ENCODE data around the gene PKP4.

The PKP4 gene

DNA sequence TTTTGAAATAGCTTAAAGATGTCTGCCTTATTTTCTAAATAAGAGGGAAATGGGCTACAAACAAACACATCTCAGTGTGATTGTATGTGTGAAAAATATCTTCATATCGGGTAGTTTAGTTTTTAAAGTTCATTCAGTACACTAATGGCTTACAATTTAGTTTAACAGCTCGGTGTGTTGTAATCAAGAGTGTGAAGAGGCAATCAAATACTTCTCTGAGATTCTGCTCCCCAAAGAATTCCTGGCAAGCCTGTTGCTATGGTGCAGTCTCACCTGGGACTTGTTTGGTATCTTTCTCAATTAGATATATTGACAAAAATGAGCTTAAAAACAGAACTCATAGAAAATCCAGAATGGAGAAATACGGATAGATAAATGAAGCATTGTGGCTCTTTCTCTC is 99.4 kb downstream of the PKP4 start:
- no peak for DNase-seq
- ChIA-PET CTCF (interaction anchor here (0.9 kb wide), 1 partner anchor 18 kb away, joined by 4 read pairs; no protein-coding TSS in a partner anchor), POLR2A (no interaction called here)
- H3K4me1 ChIP-seq (ENCODE audit: control extremely low read depth in 1 of 4, control insufficient read depth in 4 of 4, insufficient read depth in 4 of 4, low read length in 3 of 4): no peaks in the 10 kb centered on the region
- H3K27me3 ChIP-seq (replicated peaks in 2 of 5; ENCODE audit: control insufficient read depth in 4 of 5, insufficient read depth in 5 of 5, low read length in 4 of 5): no peaks in the 10 kb centered on the region
- H3K27ac ChIP-seq (ENCODE audit: insufficient read depth in 1 of 2, low read depth in 1 of 2, low read length in 2 of 2, poor library complexity in 1 of 2, severe bottlenecking in 2 of 2): no peak overlapping the region
- WGBS (ENCODE audit: insufficient coverage): no CpG with 5 or more reads among the region's 3 CpGs
- H3K9me3 ChIP-seq (ENCODE audit: control extremely low read depth in 1 of 5, control insufficient read depth in 4 of 5, insufficient read depth in 2 of 5, low read depth in 1 of 5, low read length in 4 of 5): peaks cover 0 to 7% (median 3%) of the 10 kb centered on the region in 5 experiments
- H3K36me3 ChIP-seq (ENCODE audit: control insufficient read depth in 4 of 4, insufficient read depth in 4 of 4, low read length in 3 of 4): peaks cover 0 to 8% (median 4%) of the 10 kb centered on the region in 4 experiments
- H3K4me3 ChIP-seq (ENCODE audit: control insufficient read depth in 1 of 7, extremely low read depth in 1 of 7, insufficient read depth in 4 of 7, low read depth in 2 of 7, low read length in 6 of 7): no peak overlapping the region

GRCh38 chr2:158557752-158558151 is 101.0 kb downstream of the PKP4 start:
- H3K9me3 ChIP-seq (ENCODE audit: control extremely low read depth in 1 of 5, control insufficient read depth in 4 of 5, insufficient read depth in 2 of 5, low read depth in 1 of 5, low read length in 4 of 5): peaks cover 0 to 4% (median 0%) of the 10 kb centered on the region in 5 experiments
- no peaks in the 10 kb centered on the region for H3K27me3 ChIP-seq (replicated peaks in 2 of 5; ENCODE audit: control insufficient read depth in 4 of 5, insufficient read depth in 5 of 5, low read length in 4 of 5)
- no peaks in the 10 kb centered on the region for H3K4me1 ChIP-seq (ENCODE audit: control extremely low read depth in 1 of 4, control insufficient read depth in 4 of 4, insufficient read depth in 4 of 4, low read length in 3 of 4)
- WGBS (ENCODE audit: insufficient coverage): 95% methylated on average over 2 of the region's 2 CpGs
- CTCF ChIA-PET: no interaction called here
- no peak overlapping the region for H3K4me3 ChIP-seq (ENCODE audit: control insufficient read depth in 1 of 7, extremely low read depth in 1 of 7, insufficient read depth in 4 of 7, low read depth in 2 of 7, low read length in 6 of 7)
- no peak for DNase-seq
- no peak overlapping the region for H3K27ac ChIP-seq (ENCODE audit: insufficient read depth in 1 of 2, low read depth in 1 of 2, low read length in 2 of 2, poor library complexity in 1 of 2, severe bottlenecking in 2 of 2)
- POLR2A ChIA-PET: no interaction called here
- H3K36me3 ChIP-seq (ENCODE audit: control insufficient read depth in 4 of 4, insufficient read depth in 4 of 4, low read length in 3 of 4): peaks cover 0 to 7% (median 2%) of the 10 kb centered on the region in 4 experiments

DNA sequence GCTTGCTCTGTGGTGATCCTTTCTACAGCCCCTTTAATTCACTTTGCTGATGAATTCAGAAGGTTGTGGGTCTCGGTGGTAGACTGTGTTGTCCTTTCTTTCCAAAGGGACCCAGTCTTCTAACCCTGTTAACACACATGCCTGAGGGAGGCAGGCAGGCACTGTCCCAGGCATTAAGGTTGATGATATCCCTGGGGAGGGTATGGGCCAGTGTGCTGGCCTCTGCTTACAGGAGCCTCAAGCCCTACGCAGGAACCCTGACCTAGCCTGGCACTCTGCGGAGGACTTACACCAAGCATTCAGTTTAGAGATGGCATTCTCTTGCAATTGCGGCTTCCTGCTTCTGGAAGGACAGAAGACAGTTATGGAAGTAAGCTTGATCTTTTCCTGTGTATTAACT is 102.5 kb downstream of the PKP4 start:
- H3K36me3 ChIP-seq (ENCODE audit: control insufficient read depth in 4 of 4, insufficient read depth in 4 of 4, low read length in 3 of 4): peaks cover 0 to 4% (median 0%) of the 10 kb centered on the region in 4 experiments
- whole genome bisulfite sequencing (ENCODE audit: insufficient coverage): 100% methylated on average over 3 of the region's 4 CpGs
- POLR2A ChIA-PET: no interaction called here
- H3K27me3 ChIP-seq (replicated peaks in 2 of 5; ENCODE audit: control insufficient read depth in 4 of 5, insufficient read depth in 5 of 5, low read length in 4 of 5): no peaks in the 10 kb centered on the region
- H3K4me3 ChIP-seq (ENCODE audit: control insufficient read depth in 1 of 7, extremely low read depth in 1 of 7, insufficient read depth in 4 of 7, low read depth in 2 of 7, low read length in 6 of 7): no peak overlapping the region
- no peaks in the 10 kb centered on the region for H3K9me3 ChIP-seq (ENCODE audit: control extremely low read depth in 1 of 5, control insufficient read depth in 4 of 5, insufficient read depth in 2 of 5, low read depth in 1 of 5, low read length in 4 of 5)
- no peak for DNase-seq
- H3K4me1 ChIP-seq (ENCODE audit: control extremely low read depth in 1 of 4, control insufficient read depth in 4 of 4, insufficient read depth in 4 of 4, low read length in 3 of 4): no peaks in the 10 kb centered on the region
- no peak overlapping the region for H3K27ac ChIP-seq (ENCODE audit: insufficient read depth in 1 of 2, low read depth in 1 of 2, low read length in 2 of 2, poor library complexity in 1 of 2, severe bottlenecking in 2 of 2)
- CTCF ChIA-PET: no interaction called here

DNA sequence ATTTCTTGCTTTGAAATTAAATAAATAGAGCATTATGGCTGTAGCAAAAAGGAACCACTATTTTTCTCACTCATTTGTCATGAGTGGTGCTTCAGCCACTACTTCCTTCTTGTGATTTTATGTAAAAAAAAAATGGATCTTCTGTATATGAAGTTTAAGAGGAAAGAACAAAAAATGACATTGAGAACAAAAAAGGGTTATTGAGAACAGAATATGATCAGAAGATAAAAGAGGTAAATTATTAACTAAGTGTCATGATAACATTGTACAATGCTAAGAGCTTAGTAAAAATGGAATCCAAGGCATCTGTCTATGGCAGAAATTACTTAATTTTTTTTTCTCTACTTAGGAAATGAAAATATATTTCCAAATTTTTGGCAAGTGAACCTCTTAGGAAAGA is 103.5 kb downstream of the PKP4 start:
- no peaks in the 10 kb centered on the region for H3K27me3 ChIP-seq (replicated peaks in 2 of 5; ENCODE audit: control insufficient read depth in 4 of 5, insufficient read depth in 5 of 5, low read length in 4 of 5)
- no peak overlapping the region for H3K27ac ChIP-seq (ENCODE audit: insufficient read depth in 1 of 2, low read depth in 1 of 2, low read length in 2 of 2, poor library complexity in 1 of 2, severe bottlenecking in 2 of 2)
- no peak overlapping the region for H3K4me3 ChIP-seq (ENCODE audit: control insufficient read depth in 1 of 7, extremely low read depth in 1 of 7, insufficient read depth in 4 of 7, low read depth in 2 of 7, low read length in 6 of 7)
- ChIA-PET POLR2A (no interaction called here), CTCF (interaction anchor here (1.0 kb wide), 1 partner anchor 10 kb away, joined by 3 read pairs; no protein-coding TSS in a partner anchor)
- no peaks in the 10 kb centered on the region for H3K9me3 ChIP-seq (ENCODE audit: control extremely low read depth in 1 of 5, control insufficient read depth in 4 of 5, insufficient read depth in 2 of 5, low read depth in 1 of 5, low read length in 4 of 5)
- peaks cover 0 to 4% (median 0%) of the 10 kb centered on the region in 4 experiments for H3K36me3 ChIP-seq (ENCODE audit: control insufficient read depth in 4 of 4, insufficient read depth in 4 of 4, low read length in 3 of 4)
- no peak for DNase-seq
- H3K4me1 ChIP-seq (ENCODE audit: control extremely low read depth in 1 of 4, control insufficient read depth in 4 of 4, insufficient read depth in 4 of 4, low read length in 3 of 4): no peaks in the 10 kb centered on the region

DNA sequence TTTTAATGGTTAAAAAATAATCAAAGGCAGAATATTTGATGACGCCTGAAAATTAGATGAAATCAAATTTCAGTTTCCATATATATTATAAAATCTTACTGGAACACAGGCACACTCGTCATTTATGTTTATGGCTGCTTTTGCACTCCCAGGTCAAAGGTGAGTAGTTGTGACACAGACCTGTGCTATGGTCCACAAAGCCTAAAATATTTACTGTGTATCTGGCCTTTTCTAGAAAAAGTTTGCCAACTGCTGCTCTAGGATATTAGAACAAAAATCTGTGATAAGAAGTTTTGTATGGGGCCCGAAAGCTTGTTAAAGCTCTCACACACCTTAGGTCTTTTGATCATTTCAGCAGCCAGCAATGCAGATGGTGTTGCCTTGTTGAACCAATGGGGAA is 104.3 kb downstream of the PKP4 start:
- H3K36me3 ChIP-seq (ENCODE audit: control insufficient read depth in 4 of 4, insufficient read depth in 4 of 4, low read length in 3 of 4): peaks cover 0 to 4% (median 0%) of the 10 kb centered on the region in 4 experiments
- no peak overlapping the region for H3K4me3 ChIP-seq (ENCODE audit: control insufficient read depth in 1 of 7, extremely low read depth in 1 of 7, insufficient read depth in 4 of 7, low read depth in 2 of 7, low read length in 6 of 7)
- ChIA-PET POLR2A (no interaction called here), CTCF (interaction anchor here (1.0 kb wide), 1 partner anchor 11 kb away, joined by 3 read pairs; no protein-coding TSS in a partner anchor)
- H3K27ac ChIP-seq (ENCODE audit: insufficient read depth in 1 of 2, low read depth in 1 of 2, low read length in 2 of 2, poor library complexity in 1 of 2, severe bottlenecking in 2 of 2): no peak overlapping the region
- no CpG with 5 or more reads among the region's 3 CpGs for WGBS (ENCODE audit: insufficient coverage)
- no peak for DNase-seq
- H3K4me1 ChIP-seq (ENCODE audit: control extremely low read depth in 1 of 4, control insufficient read depth in 4 of 4, insufficient read depth in 4 of 4, low read length in 3 of 4): no peaks in the 10 kb centered on the region
- no peaks in the 10 kb centered on the region for H3K27me3 ChIP-seq (replicated peaks in 2 of 5; ENCODE audit: control insufficient read depth in 4 of 5, insufficient read depth in 5 of 5, low read length in 4 of 5)
- H3K9me3 ChIP-seq (ENCODE audit: control extremely low read depth in 1 of 5, control insufficient read depth in 4 of 5, insufficient read depth in 2 of 5, low read depth in 1 of 5, low read length in 4 of 5): no peaks in the 10 kb centered on the region

GRCh38 chr2:158567208-158567607 is 110.5 kb downstream of the PKP4 start:
- H3K4me1 ChIP-seq (ENCODE audit: control extremely low read depth in 1 of 4, control insufficient read depth in 4 of 4, insufficient read depth in 4 of 4, low read length in 3 of 4): peaks cover 0 to 7% (median 0%) of the 10 kb centered on the region in 4 experiments
- DNase-seq: peak; percentile 6 to 33 (median 28)
- peaks cover 0 to 2% (median 0%) of the 10 kb centered on the region in 5 experiments for H3K27me3 ChIP-seq (replicated peaks in 2 of 5; ENCODE audit: control insufficient read depth in 4 of 5, insufficient read depth in 5 of 5, low read length in 4 of 5)
- H3K9me3 ChIP-seq (ENCODE audit: control extremely low read depth in 1 of 5, control insufficient read depth in 4 of 5, insufficient read depth in 2 of 5, low read depth in 1 of 5, low read length in 4 of 5): peaks cover 0 to 9% (median 0%) of the 10 kb centered on the region in 5 experiments
- CTCF ChIA-PET: no interaction called here
- H3K4me3 ChIP-seq (ENCODE audit: control insufficient read depth in 1 of 7, extremely low read depth in 1 of 7, insufficient read depth in 4 of 7, low read depth in 2 of 7, low read length in 6 of 7): no peak overlapping the region
- WGBS (ENCODE audit: insufficient coverage): 20% methylated on average over 2 of the region's 2 CpGs
- peaks cover 0 to 6% (median 0%) of the 10 kb centered on the region in 4 experiments for H3K36me3 ChIP-seq (ENCODE audit: control insufficient read depth in 4 of 4, insufficient read depth in 4 of 4, low read length in 3 of 4)
- no peak overlapping the region for H3K27ac ChIP-seq (ENCODE audit: insufficient read depth in 1 of 2, low read depth in 1 of 2, low read length in 2 of 2, poor library complexity in 1 of 2, severe bottlenecking in 2 of 2)
- POLR2A ChIA-PET: no interaction called here

DNA sequence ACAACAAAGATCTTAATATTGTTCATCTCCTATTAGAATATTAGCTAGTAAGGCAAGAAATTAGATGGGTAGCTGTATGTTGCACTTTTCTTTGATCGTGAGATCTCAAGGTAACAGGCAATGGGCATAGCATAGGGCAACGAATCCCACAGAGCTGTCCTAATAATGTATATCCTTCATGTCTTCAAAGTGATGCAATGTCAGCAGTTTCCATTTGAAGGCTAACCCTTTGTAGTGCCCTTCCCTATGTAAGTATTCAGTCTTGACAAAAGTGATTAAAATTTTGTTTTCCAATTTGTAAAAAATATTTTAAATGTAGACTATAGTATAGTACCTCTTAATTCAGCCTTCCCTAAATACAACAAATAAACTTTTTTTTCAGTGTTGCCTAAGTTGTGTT is 112.5 kb downstream of the PKP4 start:
- no peak overlapping the region for H3K27ac ChIP-seq (ENCODE audit: insufficient read depth in 1 of 2, low read depth in 1 of 2, low read length in 2 of 2, poor library complexity in 1 of 2, severe bottlenecking in 2 of 2)
- no peak for DNase-seq
- H3K4me3 ChIP-seq (ENCODE audit: control insufficient read depth in 1 of 7, extremely low read depth in 1 of 7, insufficient read depth in 4 of 7, low read depth in 2 of 7, low read length in 6 of 7): no peak overlapping the region
- POLR2A ChIA-PET: no interaction called here
- peaks cover 0 to 12% (median 0%) of the 10 kb centered on the region in 4 experiments for H3K36me3 ChIP-seq (ENCODE audit: control insufficient read depth in 4 of 4, insufficient read depth in 4 of 4, low read length in 3 of 4)
- WGBS (ENCODE audit: insufficient coverage): 83% methylated on average over 2 of the region's 2 CpGs
- peaks cover 0 to 7% (median 0%) of the 10 kb centered on the region in 4 experiments for H3K4me1 ChIP-seq (ENCODE audit: control extremely low read depth in 1 of 4, control insufficient read depth in 4 of 4, insufficient read depth in 4 of 4, low read length in 3 of 4)
- H3K9me3 ChIP-seq (ENCODE audit: control extremely low read depth in 1 of 5, control insufficient read depth in 4 of 5, insufficient read depth in 2 of 5, low read depth in 1 of 5, low read length in 4 of 5): peaks cover 0 to 15% (median 2%) of the 10 kb centered on the region in 5 experiments
- peaks cover 0 to 2% (median 0%) of the 10 kb centered on the region in 5 experiments for H3K27me3 ChIP-seq (replicated peaks in 2 of 5; ENCODE audit: control insufficient read depth in 4 of 5, insufficient read depth in 5 of 5, low read length in 4 of 5)
- CTCF ChIA-PET: no interaction called here
